GM20000 (cell line): Measurements from ENCODE around the gene CBX4.

Experiments
- DNase-seq: peaks from one replicate; pipeline ENCODE4 v3.0.0; 2012; ENCODE audit warnings: low spot score
- TF ChIP-seq, protein P1 (sequence below): IDR thresholded peaks from 2 replicates; pipeline ENCODE4 v1.5.1; 2012; ENCODE audit warnings: mild to moderate bottlenecking, control low read depth; ENCODE audit errors: extremely low read depth, missing control alignments

Gene CBX4

DNA sequence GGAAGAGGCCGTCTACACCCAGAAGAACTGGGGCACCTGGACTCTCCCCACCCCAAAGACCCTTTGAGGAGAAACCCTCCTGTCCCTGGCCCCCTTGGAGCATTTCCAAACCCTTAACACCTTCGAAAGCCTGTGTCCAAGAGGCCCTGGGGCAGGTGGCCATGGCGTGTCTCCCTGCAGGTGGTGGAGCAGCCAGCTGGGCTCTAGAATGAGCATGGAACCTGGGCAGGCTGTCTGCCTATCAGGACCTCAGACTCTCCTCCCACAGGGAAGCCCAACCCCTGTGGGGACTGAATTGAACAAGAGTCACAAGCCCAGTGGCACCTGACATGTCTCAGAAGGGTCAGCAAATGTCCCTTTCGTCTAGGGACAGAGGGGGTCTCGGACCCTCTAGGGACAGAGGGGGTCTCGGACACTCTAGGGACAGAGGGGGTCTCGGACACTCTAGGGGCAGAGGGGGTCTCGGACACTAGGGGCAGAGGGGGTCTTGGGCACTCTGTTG is 8.4 kb downstream of the CBX4 start:
- no peak for DNase-seq
- TF ChIP-seq, protein P1, sequence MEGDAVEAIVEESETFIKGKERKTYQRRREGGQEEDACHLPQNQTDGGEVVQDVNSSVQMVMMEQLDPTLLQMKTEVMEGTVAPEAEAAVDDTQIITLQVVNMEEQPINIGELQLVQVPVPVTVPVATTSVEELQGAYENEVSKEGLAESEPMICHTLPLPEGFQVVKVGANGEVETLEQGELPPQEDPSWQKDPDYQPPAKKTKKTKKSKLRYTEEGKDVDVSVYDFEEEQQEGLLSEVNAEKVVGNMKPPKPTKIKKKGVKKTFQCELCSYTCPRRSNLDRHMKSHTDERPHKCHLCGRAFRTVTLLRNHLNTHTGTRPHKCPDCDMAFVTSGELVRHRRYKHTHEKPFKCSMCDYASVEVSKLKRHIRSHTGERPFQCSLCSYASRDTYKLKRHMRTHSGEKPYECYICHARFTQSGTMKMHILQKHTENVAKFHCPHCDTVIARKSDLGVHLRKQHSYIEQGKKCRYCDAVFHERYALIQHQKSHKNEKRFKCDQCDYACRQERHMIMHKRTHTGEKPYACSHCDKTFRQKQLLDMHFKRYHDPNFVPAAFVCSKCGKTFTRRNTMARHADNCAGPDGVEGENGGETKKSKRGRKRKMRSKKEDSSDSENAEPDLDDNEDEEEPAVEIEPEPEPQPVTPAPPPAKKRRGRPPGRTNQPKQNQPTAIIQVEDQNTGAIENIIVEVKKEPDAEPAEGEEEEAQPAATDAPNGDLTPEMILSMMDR, result no peak

DNA sequence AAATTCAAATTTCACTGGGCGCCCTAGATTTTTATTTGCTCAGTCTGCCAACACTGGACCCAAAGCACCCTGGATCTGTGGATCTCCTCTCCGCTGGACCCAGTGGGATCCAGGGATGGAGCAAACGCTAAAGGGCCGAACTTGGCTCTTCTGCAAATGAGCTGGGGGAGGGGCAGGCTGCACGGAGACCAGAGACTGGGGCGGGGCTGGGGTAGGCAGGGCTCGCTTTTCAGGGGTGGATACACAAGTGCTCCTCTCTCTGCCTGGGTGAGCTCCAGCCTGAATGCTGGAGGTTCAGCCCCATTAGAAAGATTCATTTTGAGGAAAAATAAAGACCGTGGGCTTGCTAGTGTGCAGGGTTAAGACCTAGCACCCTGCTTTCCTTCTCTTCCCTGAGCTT is 8.9 kb downstream of the CBX4 start:
- DNase-seq, result no peak
- TF ChIP-seq, protein P1, result no peak

DNA sequence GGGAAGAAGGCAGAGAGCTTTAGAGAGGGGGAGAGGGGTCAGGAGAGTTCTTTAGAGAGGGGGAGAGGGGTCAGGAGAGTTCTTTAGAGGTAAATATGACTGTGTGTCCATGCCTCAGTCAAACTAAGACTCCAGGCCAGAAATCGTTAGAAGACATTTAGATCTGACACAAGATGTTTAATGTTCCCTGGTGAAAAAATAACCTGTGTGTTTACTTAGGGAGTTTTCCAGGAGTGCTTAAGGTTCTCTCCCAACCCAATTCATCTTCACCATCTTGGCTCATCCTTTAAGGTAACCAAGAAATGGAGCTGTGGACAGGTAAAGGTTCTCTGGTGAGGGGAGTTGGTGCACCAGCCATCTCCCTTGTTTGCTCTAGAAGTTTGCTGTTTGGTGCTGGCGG is 9.8 kb downstream of the CBX4 start:
- TF ChIP-seq, protein P1, result no peak
- DNase-seq, result no peak

DNA sequence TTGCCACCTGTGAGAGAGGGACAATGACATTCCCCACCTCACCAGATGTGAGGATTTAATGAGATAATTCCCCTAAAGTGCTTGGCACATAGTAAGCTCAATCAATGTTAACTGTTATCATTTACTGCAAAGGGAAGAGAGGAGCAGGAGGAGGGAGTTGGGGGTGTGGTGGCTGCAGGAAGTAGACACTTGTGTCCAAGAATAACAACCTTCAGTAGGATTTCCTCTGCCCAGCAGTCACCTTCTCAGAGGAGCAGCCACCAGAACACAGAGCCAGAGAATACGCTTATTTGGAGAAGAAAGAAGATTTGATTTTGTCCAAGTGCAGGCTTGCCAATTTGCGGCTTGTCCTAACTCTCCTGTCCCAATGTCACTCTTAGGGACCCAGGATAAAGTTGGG is 10.2 kb downstream of the CBX4 start:
- no peak for DNase-seq
- TF ChIP-seq, protein P1, result no peak

DNA sequence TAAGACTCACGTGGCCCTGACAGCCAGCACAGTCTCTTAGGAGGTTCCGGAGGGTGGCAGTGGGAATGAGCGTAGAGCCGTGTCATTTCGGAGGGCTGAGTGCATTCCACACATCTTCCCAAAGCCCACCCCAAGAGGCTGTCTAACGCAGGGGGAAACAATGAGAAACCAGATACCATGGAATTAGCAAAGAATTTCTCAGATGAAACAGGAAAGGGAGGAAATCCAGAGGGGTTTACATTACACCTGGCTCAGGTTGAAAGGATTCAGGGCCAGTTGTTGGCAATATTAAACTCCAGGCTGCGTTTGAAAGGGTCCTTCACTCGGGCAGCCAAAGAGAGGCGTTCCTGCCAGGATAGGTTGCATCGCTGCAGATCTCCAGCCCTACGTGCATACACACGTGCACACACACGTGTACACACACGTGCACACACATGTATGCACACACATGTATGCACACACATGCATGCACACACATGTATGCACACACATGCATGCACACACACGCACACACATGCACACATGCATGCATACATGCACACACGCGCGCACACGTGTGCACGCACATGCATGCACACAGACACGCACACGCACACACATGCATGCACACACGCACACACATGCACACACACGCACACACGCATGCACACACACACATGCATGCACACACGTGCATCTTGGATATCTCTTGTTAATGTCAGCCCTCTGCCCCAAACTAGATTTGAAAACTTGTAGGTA is 12.2 kb downstream of the CBX4 start:
- TF ChIP-seq, protein P1, result no peak
- no peak for DNase-seq

DNA sequence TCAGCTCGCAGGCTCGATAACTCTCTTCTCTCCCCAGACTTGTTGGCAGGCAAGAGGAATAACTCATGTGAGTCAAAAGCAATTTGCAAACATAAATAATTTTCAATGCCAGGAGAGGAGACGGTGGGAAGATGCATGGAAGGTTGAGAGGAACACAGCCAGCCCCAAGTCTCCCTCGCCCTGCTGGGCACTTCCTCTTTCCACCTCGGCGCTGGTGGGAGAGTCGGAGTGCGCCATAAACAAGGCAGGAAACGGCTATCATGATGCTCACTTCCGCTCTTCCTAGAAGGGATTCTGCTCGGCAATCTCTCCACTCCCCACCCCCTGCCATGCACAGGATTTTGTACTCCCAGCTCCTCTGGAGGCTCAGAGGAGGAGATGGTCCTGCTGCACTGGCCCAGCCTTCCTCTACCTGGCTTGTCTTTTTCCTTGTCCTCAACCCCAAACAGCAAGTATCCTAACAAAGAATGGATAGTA is 13.0 kb downstream of the CBX4 start:
- TF ChIP-seq, protein P1, result no peak
- no peak for DNase-seq

DNA sequence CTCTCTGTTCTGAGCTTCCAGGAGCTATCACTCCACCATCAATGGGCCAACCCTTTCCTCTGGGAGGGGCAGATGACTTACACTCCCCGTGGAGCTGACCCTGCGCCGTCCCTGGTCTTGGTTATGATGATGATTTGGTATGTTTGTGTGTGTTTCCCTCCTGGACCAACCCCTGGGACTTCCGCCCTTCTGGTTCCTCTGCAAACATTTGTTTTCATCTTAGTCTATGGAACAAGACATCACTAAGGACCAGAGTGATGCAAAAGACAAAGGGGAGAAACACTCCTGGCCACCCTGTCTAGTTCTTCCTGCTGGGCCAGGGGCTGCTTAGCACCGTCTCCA is 13.7 kb downstream of the CBX4 start:
- DNase-seq, result no peak
- TF ChIP-seq, protein P1, result no peak
